ENCODE results near the gene MAST1. TPM values are rescaled to one million over a fixed set of nuclear protein-coding genes. Genes with fewer than 3 reads are reported as not detected.
"Not testable (repeated sequence)": the region's sequence is repeated elsewhere in the genome, so short reads cannot be mapped to it uniquely, and the experiment has no call there.

MAST1 gene
- total RNA-seq, 1 donor from 2014 or later: 6.5 TPM

DNA sequence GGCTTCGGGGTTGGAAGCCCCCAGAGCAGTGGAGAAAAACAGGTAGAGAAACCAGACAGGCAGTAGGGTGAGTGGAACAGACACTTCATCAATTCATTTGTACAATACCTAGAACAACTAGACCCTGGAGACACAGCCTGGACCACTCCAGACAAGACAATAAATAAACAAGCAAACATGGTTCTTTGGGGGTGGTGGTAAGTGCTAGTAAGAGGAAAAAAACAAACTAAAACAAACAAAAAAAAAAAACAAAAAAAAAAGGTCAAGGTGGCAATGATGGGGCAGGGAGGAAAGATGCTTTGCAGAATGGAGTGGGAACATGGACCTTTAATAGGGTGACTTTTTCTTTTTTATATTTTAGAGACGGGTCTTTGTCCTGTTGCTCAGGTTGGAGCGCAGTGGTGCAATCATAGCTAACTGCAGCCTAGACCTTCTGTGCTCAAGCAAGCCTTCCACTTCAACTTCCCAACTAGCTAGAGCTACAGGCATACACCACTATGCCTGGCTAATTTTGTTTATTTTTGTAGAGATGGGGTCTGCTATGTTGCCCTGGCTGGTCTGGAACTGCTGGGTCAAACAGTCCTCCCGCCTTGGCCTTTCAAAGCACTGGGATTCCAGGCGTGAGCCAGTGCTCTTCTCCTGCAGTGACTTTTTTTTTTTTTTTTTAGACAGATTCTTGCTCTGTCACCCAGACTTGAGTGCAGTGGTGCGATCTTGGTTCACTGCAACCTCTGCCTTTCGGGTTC lies 43.9 kb upstream of the MAST1 start:
- peaks cover 26% of the 10 kb centered on the region for H3K4me1 Mint-ChIP-seq (ENCODE audit: low read depth)
- peak overlapping the region; percentile 73 for H3K4me3 Mint-ChIP-seq (ENCODE audit: low read depth)
- intact Hi-C loops (cut with micrococcal nuclease): loop anchor here (5.0 kb wide), 4 partner anchors 62 to 1043 kb away; partner anchors contain the start of genes CALR, DHPS and TRIR
- DNase-seq (ENCODE audit: low spot score): no peak
- H3K27ac Mint-ChIP-seq: peak overlapping the region; percentile 91
- H3K36me3 Mint-ChIP-seq (ENCODE audit: low read depth): peaks cover 33% of the 10 kb centered on the region
- no peaks in the 10 kb centered on the region for H3K9me3 Mint-ChIP-seq
- no peaks in the 10 kb centered on the region for H3K27me3 Mint-ChIP-seq (ENCODE audit: low read depth)

- no peaks in the 10 kb centered on the region for H3K27me3 Mint-ChIP-seq (ENCODE audit: low read depth)
- DNase-seq (ENCODE audit: low spot score): no peak
- intact Hi-C loops (cut with micrococcal nuclease): loop anchor here (5.0 kb wide), 4 partner anchors 63 to 1042 kb away; partner anchors contain the start of genes CALR, DHPS and TRIR
- H3K9me3 Mint-ChIP-seq: no peaks in the 10 kb centered on the region
- peaks cover 40% of the 10 kb centered on the region for H3K36me3 Mint-ChIP-seq (ENCODE audit: low read depth)
- peak overlapping the region; percentile 91 for H3K27ac Mint-ChIP-seq
- H3K4me3 Mint-ChIP-seq (ENCODE audit: low read depth): peak overlapping the region; percentile 73
- H3K4me1 Mint-ChIP-seq (ENCODE audit: low read depth): peaks cover 26% of the 10 kb centered on the region
These were observed 43.3 kb upstream of the MAST1 start for GRCh38 chr19:12794971-12795381.

GRCh38 chr19:12796146-12797071 lies 41.9 kb upstream of the MAST1 start:
- peak overlapping the region; percentile 68 for H3K4me3 Mint-ChIP-seq (ENCODE audit: low read depth)

GRCh38 chr19:12797141-12797587 lies 41.2 kb upstream of the MAST1 start:
- Mint-ChIP-seq H3K9me3 (no peaks in the 10 kb centered on the region), H3K4me3 (ENCODE audit: low read depth) (no peak overlapping the region), H3K27ac (no peak overlapping the region), H3K36me3 (ENCODE audit: low read depth) (peaks cover 46% of the 10 kb centered on the region), H3K4me1 (ENCODE audit: low read depth) (peaks cover 28% of the 10 kb centered on the region), H3K27me3 (ENCODE audit: low read depth) (no peaks in the 10 kb centered on the region)
- intact Hi-C loops (cut with micrococcal nuclease): no loop called here
- DNase-seq (ENCODE audit: low spot score): no peak

More at GRCh38 chr19:12796146-12797071, 41.9 kb upstream of the MAST1 start:
- Mint-ChIP-seq H3K36me3 (ENCODE audit: low read depth) (peaks cover 52% of the 10 kb centered on the region), H3K27me3 (ENCODE audit: low read depth) (no peaks in the 10 kb centered on the region), H3K4me1 (ENCODE audit: low read depth) (peaks cover 26% of the 10 kb centered on the region), H3K9me3 (no peaks in the 10 kb centered on the region), H3K27ac (peak overlapping the region; percentile 75)
- DNase-seq (ENCODE audit: low spot score): peak; percentile 73
- intact Hi-C loops (cut with micrococcal nuclease): loop anchor here (1.0 kb wide), 3 partner anchors 19 to 36 kb away; no protein-coding TSS in a partner anchor

GRCh38 chr19:12797607-12798006 lies 40.7 kb upstream of the MAST1 start:
- H3K9me3 Mint-ChIP-seq; H3K27me3 Mint-ChIP-seq (ENCODE audit: low read depth); DNase-seq (ENCODE audit: low spot score); H3K27ac Mint-ChIP-seq; H3K4me3 Mint-ChIP-seq (ENCODE audit: low read depth); intact Hi-C loops (cut with micrococcal nuclease): not testable (repeated sequence)
- Mint-ChIP-seq H3K36me3 (ENCODE audit: low read depth) (peaks cover 42% of the 10 kb centered on the region), H3K4me1 (ENCODE audit: low read depth) (peaks cover 32% of the 10 kb centered on the region)

- Mint-ChIP-seq H3K36me3 (ENCODE audit: low read depth) (peaks cover 34% of the 10 kb centered on the region), H3K27me3 (ENCODE audit: low read depth) (no peaks in the 10 kb centered on the region), H3K4me3 (ENCODE audit: low read depth) (peak overlapping the region; percentile 91), H3K9me3 (no peaks in the 10 kb centered on the region), H3K27ac (no peak overlapping the region), H3K4me1 (ENCODE audit: low read depth) (peaks cover 25% of the 10 kb centered on the region)
- intact Hi-C loops (cut with micrococcal nuclease): no loop called here
- no peak for DNase-seq (ENCODE audit: low spot score)
These were observed 38.4 kb upstream of the MAST1 start for GRCh38 chr19:12799742-12800465.

- Mint-ChIP-seq H3K4me3 (ENCODE audit: low read depth) (peak overlapping the region; percentile 91), H3K27me3 (ENCODE audit: low read depth) (no peaks in the 10 kb centered on the region), H3K36me3 (ENCODE audit: low read depth) (peaks cover 34% of the 10 kb centered on the region), H3K4me1 (ENCODE audit: low read depth) (peaks cover 25% of the 10 kb centered on the region), H3K9me3 (no peaks in the 10 kb centered on the region), H3K27ac (peak overlapping the region; percentile 87)
- intact Hi-C loops (cut with micrococcal nuclease): no loop called here
- DNase-seq (ENCODE audit: low spot score): no peak
These were observed 37.9 kb upstream of the MAST1 start for GRCh38 chr19:12800466-12800770.

GRCh38 chr19:12800923-12801465 lies 37.3 kb upstream of the MAST1 start:
- intact Hi-C loops (cut with micrococcal nuclease): no loop called here
- no peaks in the 10 kb centered on the region for H3K27me3 Mint-ChIP-seq (ENCODE audit: low read depth)
- peak overlapping the region; percentile 87 for H3K27ac Mint-ChIP-seq
- DNase-seq (ENCODE audit: low spot score): no peak
- peaks cover 22% of the 10 kb centered on the region for H3K4me1 Mint-ChIP-seq (ENCODE audit: low read depth)
- peaks cover 34% of the 10 kb centered on the region for H3K36me3 Mint-ChIP-seq (ENCODE audit: low read depth)
- H3K4me3 Mint-ChIP-seq (ENCODE audit: low read depth): peak overlapping the region; percentile 91
- H3K9me3 Mint-ChIP-seq: no peaks in the 10 kb centered on the region

- Mint-ChIP-seq H3K4me1 (ENCODE audit: low read depth) (peaks cover 21% of the 10 kb centered on the region), H3K36me3 (ENCODE audit: low read depth) (peaks cover 32% of the 10 kb centered on the region), H3K27ac (peak within 1 kb of the TSS; percentile 87), H3K4me3 (ENCODE audit: low read depth) (peak within 1 kb of the TSS; percentile 91), H3K27me3 (ENCODE audit: low read depth) (no peaks in the 10 kb centered on the region), H3K9me3 (no peaks in the 10 kb centered on the region)
- peak; percentile 74 for DNase-seq (ENCODE audit: low spot score)
- intact Hi-C loops (cut with micrococcal nuclease): no loop called here
These were observed 36.6 kb upstream of the MAST1 start, which contains the start of the genes PRDX2 and THSD8 for GRCh38 chr19:12801466-12802266. TSS of gene PRDX2 (minus strand) at chr19:12801800. CDS start at chr19:12801261, 539 bp downstream. TSS of gene THSD8 (plus strand) at chr19:12802069. CDS start at chr19:12802072, 3 bp downstream.

DNA sequence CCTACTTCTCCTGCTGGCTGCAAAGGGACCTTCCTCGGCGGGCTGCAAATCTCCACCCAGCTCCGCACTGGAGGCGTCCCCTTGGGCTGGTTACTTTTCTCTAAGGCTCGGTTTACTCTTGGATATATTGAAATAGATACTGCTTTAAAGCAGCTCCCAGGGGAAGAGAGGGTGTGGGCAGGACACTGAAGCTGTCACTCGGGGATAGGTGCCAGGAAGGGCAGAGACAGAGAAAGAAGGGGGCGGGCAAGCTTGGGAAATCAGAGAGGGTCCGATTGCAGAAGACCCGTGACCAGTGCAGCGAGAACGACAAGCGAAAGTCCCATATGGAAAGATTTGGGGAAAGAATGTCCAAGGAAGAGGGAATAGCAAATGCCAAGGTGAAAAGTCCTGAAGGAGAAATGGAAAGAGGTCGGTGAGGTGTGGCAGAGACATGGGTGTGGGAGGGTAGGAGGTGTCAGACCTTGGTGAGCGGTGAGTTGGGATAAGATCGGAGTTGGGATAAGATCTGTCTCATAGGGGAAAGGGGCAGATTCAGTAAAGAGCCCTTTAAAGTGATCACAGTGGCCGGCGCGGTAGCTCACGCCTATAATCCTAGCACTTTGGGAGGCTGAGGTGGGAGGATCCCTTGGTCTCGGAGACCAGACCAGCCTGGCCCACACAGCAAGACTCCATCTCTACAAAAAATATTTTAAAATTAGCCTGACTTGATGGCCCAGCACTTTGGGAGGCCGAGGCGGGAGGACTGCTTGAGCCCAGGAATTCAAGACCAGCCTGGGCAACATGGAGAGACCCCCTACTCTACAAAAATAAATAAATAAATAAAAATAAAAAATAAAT lies 35.8 kb upstream of the MAST1 start:
- no peaks in the 10 kb centered on the region for H3K27me3 Mint-ChIP-seq (ENCODE audit: low read depth)
- intact Hi-C loops (cut with micrococcal nuclease): no loop called here
- H3K4me1 Mint-ChIP-seq (ENCODE audit: low read depth): peaks cover 21% of the 10 kb centered on the region
- H3K9me3 Mint-ChIP-seq: no peaks in the 10 kb centered on the region
- DNase-seq (ENCODE audit: low spot score): no peak
- H3K27ac Mint-ChIP-seq: peak overlapping the region; percentile 51
- H3K4me3 Mint-ChIP-seq (ENCODE audit: low read depth): peak overlapping the region; percentile 91
- H3K36me3 Mint-ChIP-seq (ENCODE audit: low read depth): peaks cover 27% of the 10 kb centered on the region

DNA sequence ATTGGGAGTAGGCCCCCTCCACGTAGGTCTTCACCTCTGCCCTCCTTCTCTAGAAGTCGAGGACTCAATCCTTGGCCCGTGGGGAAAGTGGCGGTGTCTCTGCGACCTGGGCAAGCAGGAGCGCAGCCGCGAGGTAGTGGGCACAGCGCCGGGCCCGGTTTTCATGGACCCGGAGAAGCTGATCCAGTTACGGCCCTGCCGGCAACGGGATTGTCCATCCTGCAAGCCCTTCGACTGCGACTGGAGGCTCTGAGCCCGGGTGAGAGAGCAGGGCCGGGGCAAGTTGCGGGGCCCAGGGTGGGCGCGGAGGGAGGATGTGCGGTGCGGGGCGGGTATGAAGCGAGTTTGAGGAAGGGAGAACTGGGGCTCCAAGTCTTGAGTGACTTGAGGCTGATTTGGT lies 34.3 kb upstream of the MAST1 start:
- Mint-ChIP-seq H3K9me3 (no peaks in the 10 kb centered on the region), H3K36me3 (ENCODE audit: low read depth) (peaks cover 29% of the 10 kb centered on the region), H3K27ac (no peak overlapping the region), H3K4me3 (ENCODE audit: low read depth) (no peak overlapping the region), H3K27me3 (ENCODE audit: low read depth) (no peaks in the 10 kb centered on the region), H3K4me1 (ENCODE audit: low read depth) (peaks cover 23% of the 10 kb centered on the region)
- no peak for DNase-seq (ENCODE audit: low spot score)
- intact Hi-C loops (cut with micrococcal nuclease): no loop called here

Measured in activated T-helper 2 cell treated with anti-CD3 and anti-CD28 coated beads, Interferon-gamma antibody, Interleukin-2, Interleukin-4, amounts not matched to agents 10 μg/mL and 5 μg/mL and 100 μg/mL, durations not matched to agents 14 hours and 24 hours and 36 hours (primary cell).